GM12874 (cell line): ENCODE measurements around the gene UPK1B.

Experiments
- TF ChIP-seq, protein P1 (sequence below): IDR thresholded peaks from 2 replicates; pipeline ENCODE4 v1.5.1; 2011; ENCODE audit warnings: low read depth, mild to moderate bottlenecking, control low read depth, low read length, moderate library complexity; ENCODE audit not compliant: insufficient read depth

The UPK1B gene

DNA sequence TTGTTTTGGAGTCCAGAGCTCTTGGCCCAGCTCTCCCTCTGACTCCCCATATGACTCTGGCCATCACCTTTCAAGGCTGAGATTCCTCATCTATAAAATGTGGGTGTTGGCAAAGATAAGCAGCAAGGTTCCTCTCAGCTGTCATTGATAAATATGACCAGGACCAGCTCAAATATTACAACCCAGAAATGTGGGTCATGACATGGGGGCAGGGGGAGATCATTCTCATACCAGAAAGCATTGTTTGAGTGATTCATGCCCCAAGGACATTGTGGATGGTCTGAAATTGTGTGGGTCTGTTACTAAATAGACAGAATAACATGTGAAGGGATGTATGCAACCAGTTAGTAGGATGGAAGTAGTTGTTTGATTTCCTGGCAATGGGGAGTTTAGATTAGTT, 13.9 kb downstream of the UPK1B start:
- TF ChIP-seq, protein P1, sequence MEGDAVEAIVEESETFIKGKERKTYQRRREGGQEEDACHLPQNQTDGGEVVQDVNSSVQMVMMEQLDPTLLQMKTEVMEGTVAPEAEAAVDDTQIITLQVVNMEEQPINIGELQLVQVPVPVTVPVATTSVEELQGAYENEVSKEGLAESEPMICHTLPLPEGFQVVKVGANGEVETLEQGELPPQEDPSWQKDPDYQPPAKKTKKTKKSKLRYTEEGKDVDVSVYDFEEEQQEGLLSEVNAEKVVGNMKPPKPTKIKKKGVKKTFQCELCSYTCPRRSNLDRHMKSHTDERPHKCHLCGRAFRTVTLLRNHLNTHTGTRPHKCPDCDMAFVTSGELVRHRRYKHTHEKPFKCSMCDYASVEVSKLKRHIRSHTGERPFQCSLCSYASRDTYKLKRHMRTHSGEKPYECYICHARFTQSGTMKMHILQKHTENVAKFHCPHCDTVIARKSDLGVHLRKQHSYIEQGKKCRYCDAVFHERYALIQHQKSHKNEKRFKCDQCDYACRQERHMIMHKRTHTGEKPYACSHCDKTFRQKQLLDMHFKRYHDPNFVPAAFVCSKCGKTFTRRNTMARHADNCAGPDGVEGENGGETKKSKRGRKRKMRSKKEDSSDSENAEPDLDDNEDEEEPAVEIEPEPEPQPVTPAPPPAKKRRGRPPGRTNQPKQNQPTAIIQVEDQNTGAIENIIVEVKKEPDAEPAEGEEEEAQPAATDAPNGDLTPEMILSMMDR = no peak

DNA sequence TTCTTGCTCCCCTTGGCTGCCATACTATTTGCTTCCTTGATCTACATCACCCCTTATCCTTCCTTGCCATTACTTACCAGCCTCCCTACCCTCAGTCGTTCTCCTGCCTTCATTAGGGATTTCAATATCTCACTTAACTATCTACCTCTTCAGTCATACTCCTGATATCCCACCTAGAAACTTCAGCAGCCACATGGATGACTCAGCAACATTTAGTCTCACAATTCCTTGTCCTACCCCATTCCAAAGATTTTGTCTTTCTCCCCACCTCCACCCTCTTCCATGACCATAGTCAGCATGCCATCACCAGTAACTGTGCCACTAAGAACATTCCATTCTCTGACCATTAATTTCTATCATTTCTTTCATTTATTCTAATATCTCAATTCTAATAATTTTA, 18.4 kb downstream of the UPK1B start:
- TF ChIP-seq, protein P1 = no peak

DNA sequence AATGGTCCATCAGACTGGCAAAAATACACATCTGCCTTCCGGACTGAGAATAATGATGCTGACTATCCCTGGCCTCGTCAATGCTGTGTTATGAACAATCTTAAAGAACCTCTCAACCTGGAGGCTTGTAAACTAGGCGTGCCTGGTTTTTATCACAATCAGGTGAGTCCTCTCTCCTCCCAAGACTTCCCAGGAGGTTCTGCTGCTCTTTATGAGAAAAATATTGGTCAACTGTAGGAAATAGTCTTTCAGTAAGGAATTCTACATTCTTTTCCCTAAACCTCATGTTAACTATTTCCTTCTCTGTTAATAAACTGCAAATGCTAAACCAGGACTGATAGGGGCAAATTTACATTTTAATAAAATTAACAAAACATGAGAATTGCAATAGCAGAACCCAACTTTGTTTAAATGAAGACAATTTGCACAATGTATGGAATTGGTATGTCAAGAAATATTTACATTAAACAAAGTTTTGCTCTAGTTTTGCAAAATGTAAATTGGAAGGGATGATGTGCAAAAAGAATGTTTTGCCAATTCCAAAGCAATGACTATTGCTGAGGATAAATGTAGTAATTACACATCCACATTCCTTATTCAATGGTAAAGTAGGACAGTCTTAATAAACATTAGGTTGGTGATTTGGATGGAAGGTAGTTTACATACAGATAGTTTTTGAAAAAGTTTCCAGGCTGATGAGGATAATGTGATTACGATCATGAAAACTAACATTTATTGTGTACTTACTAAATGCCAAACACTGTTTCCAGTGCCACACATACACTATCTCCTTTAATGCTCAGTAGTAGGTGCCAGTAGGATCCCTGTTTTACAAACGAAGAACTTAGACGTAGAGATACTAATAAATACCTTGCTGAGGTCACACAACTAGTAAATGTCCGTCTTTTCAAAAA, 21.1 kb downstream of the UPK1B start:
- TF ChIP-seq, protein P1 = no peak

DNA sequence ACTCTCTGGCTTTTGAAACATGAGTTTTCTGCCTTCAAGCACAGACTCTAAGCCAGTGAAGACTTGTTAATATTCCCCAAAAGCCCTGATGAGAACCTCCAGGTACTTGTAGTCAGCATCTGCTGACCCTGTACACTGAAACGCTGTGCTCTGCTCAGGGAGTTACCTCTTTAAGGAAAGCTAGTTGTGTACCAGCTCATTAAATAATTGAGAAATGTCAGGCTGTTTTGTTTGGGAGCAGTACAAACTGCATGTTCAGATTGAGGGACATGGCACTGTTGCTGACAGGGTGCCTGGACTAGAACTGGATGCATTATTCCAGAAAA, 21.7 kb downstream of the UPK1B start:
- TF ChIP-seq, protein P1 = no peak

DNA sequence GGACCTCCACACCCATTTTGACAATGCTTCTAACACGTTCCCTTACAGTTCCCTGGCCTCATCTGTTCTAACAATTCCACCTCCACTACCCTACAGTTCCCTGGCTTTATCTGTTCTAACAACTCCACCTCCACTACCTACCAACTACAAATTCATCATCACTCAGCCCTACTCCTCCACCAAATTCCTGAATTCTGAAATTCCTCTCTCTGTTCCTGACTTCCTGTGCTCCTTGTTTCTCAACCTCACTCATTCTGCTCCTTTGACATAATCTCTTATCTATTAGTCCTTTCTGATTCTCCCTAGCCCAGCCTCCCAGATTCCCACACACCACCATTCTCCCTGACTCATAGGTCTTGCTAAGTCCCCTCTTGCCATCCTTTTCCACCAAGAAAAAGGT, 22.5 kb downstream of the UPK1B start:
- TF ChIP-seq, protein P1 = no peak

DNA sequence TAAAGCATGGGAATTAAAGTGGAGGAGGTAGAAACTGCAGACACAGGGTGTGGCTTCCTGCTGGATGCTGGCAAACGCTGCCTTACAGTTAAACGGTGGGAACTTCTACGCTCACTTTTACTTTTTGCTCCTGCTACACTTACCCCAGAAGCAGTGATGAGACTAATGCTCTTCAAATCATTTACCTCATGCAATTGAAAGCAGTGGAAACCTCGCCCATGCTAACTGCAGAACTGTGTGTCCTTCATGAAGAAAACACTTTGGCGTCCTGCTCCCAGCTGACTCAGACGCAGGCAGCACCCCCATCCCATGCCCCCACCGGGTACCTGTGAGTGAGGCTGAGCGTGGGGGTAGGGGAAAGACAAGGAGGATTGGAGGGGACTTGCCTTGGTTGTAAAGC, 31.8 kb downstream of the UPK1B start:
- TF ChIP-seq, protein P1 = no peak

DNA sequence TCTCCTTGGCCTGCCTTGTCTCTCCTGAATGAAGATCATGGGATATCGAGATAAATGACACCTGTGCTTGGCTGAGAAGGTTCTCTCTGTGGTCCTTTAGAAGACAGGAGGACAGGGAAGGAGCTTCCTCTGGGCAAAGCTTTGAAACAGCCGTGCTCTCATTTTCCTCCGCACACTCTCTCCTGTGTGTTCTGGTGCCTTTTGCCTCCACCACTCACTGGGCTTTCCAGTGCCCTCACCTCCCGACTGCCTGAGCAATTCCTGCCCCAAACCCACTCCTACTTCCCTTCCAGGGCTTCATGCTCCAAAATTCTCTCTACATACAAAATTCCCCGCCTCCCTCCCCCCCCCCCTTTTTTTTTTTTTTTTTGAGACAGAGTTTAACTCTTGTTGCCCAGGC, 32.3 kb downstream of the UPK1B start:
- TF ChIP-seq, protein P1 = no peak
